Measurements from ENCODE around the gene MLLT10. TPM values are rescaled to one million over a fixed set of nuclear protein-coding genes. Genes with fewer than 3 reads are reported as not detected.

Gene MLLT10
- total and polyA plus RNA-seq, 10 of the 15 experiments (the other 5 are each of a cell fraction or from before 2014, with no cell fraction given) = 8.7 to 61.1 (median 28.5) TPM

- TF ChIP-seq, protein P1, sequence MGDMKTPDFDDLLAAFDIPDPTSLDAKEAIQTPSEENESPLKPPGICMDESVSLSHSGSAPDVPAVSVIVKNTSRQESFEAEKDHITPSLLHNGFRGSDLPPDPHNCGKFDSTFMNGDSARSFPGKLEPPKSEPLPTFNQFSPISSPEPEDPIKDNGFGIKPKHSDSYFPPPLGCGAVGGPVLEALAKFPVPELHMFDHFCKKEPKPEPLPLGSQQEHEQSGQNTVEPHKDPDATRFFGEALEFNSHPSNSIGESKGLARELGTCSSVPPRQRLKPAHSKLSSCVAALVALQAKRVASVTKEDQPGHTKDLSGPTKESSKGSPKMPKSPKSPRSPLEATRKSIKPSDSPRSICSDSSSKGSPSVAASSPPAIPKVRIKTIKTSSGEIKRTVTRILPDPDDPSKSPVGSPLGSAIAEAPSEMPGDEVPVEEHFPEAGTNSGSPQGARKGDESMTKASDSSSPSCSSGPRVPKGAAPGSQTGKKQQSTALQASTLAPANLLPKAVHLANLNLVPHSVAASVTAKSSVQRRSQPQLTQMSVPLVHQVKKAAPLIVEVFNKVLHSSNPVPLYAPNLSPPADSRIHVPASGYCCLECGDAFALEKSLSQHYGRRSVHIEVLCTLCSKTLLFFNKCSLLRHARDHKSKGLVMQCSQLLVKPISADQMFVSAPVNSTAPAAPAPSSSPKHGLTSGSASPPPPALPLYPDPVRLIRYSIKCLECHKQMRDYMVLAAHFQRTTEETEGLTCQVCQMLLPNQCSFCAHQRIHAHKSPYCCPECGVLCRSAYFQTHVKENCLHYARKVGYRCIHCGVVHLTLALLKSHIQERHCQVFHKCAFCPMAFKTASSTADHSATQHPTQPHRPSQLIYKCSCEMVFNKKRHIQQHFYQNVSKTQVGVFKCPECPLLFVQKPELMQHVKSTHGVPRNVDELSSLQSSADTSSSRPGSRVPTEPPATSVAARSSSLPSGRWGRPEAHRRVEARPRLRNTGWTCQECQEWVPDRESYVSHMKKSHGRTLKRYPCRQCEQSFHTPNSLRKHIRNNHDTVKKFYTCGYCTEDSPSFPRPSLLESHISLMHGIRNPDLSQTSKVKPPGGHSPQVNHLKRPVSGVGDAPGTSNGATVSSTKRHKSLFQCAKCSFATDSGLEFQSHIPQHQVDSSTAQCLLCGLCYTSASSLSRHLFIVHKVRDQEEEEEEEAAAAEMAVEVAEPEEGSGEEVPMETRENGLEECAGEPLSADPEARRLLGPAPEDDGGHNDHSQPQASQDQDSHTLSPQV (IDR thresholded peaks at IDR 0.05) = no peak
- TF ChIP-seq FOS (IDR thresholded peaks at IDR 0.05; ENCODE audit: borderline replicate concordance, extremely low read depth, insufficient read length) = no peak
Observed at GRCh38 chr10:21661935-21662334, 127.9 kb downstream of the MLLT10 start (continued).

GRCh38 chr10:21662635-21663034 lies 128.6 kb downstream of the MLLT10 start:
- H3K4me2 ChIP-seq (ENCODE audit: control insufficient read depth, insufficient read depth) = no peak overlapping the region
- ChIA-PET RAD21 (ENCODE audit: unreplicated experiment) (no interaction called here), SMC1A (ENCODE audit: uncharacterized antibody, unreplicated experiment) (interaction anchor here (0.7 to 1.5 kb wide), 3 partner anchors 9 to 26 kb away, joined by 3 read pairs; no protein-coding TSS in a partner anchor), POLR2A (no interaction called here), CTCF (interaction anchor here (1.2 kb wide), 1 partner anchor 9 kb away, joined by 3 read pairs; no protein-coding TSS in a partner anchor)
- H3K36me3 ChIP-seq (ENCODE audit: control insufficient read depth in 2 of 2, insufficient read depth in 2 of 2, low read length in 1 of 2) = no peaks in the 10 kb centered on the region; a peak in 1 of 4 replicates
- H3K27ac ChIP-seq (ENCODE audit: control insufficient read depth, insufficient read depth) = no peak overlapping the region
- no peaks in the 10 kb centered on the region for H3K9me3 ChIP-seq (replicated peaks; ENCODE audit: control insufficient read depth, insufficient read depth, low read length)
- no peak overlapping the region for H3K9ac ChIP-seq (ENCODE audit: control insufficient read depth, insufficient read depth, low read length)
- BruUV-seq (replicated peaks) = TSS peak; percentile 19
- H4K20me1 ChIP-seq (ENCODE audit: control insufficient read depth, insufficient read depth) = no peaks in the 10 kb centered on the region
- ATAC-seq (no peak), DNase-seq (ENCODE audit: low read depth, low spot score) (no peak), FAIRE-seq (no peak)
- H3K4me1 ChIP-seq (ENCODE audit: control insufficient read depth, insufficient read depth, low read length) = no peaks in the 10 kb centered on the region
- H3K4me3 ChIP-seq = no peak overlapping the region
- 58% methylated on average over 2 of the region's 2 CpGs for WGBS (ENCODE audit: insufficient coverage, insufficient replicate concordance, low lambda C conversion rate, missing lambda C conversion rate)
- H2AFZ ChIP-seq (ENCODE audit: control insufficient read depth, low read depth, low read length) = no peak overlapping the region
- intact Hi-C loops (cut with micrococcal nuclease; ENCODE audit: unreplicated experiment) = no loop called here
- no peaks in the 10 kb centered on the region for H3K27me3 ChIP-seq (replicated peaks in 1 of 2; ENCODE audit: control insufficient read depth in 2 of 2, insufficient read depth in 2 of 2, low read length in 1 of 2)
- H3K79me2 ChIP-seq (ENCODE audit: control insufficient read depth, insufficient read depth, low read length) = peaks cover 11% of the 10 kb centered on the region
- in situ Hi-C loops (cut with MboI) = no loop called here
- TF ChIP-seq RUNX3 (IDR thresholded peaks at IDR 0.05; ENCODE audit: low read length) (no peak), SUZ12 (IDR thresholded peaks at IDR 0.05; ENCODE audit: unreplicated experiment) (no peak), MTA2 (IDR thresholded peaks at IDR 0.05; ENCODE audit: low read depth) (no peak), ZBTB40 (IDR thresholded peaks at IDR 0.05; ENCODE audit: borderline replicate concordance) (no peak), POLR2AphosphoS5 (IDR thresholded peaks at IDR 0.05; ENCODE audit: low read length) (no peak), ZNF217 (IDR thresholded peaks at IDR 0.05) (no peak), MYC (IDR thresholded peaks at IDR 0.05; ENCODE audit: insufficient read depth, insufficient read length, insufficient replicate concordance, low read length, severe bottlenecking) (no peak), CHD1 (IDR thresholded peaks at IDR 0.05; ENCODE audit: low read depth, low read length) (no peak), POLR2AphosphoS2 (IDR thresholded peaks at IDR 0.05; ENCODE audit: low read depth, low read length) (no peak)
- TF ChIP-seq, protein P2, sequence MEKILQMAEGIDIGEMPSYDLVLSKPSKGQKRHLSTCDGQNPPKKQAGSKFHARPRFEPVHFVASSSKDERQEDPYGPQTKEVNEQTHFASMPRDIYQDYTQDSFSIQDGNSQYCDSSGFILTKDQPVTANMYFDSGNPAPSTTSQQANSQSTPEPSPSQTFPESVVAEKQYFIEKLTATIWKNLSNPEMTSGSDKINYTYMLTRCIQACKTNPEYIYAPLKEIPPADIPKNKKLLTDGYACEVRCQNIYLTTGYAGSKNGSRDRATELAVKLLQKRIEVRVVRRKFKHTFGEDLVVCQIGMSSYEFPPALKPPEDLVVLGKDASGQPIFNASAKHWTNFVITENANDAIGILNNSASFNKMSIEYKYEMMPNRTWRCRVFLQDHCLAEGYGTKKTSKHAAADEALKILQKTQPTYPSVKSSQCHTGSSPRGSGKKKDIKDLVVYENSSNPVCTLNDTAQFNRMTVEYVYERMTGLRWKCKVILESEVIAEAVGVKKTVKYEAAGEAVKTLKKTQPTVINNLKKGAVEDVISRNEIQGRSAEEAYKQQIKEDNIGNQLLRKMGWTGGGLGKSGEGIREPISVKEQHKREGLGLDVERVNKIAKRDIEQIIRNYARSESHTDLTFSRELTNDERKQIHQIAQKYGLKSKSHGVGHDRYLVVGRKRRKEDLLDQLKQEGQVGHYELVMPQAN (conservative IDR thresholded peaks at IDR 0.05) = no peak

Data from GM12878 (cell line).